Lung (tissue), 12 donors: ENCODE data around the gene CX3CL1. TPM values are rescaled to one million over a fixed set of nuclear protein-coding genes. Genes with fewer than 3 reads are reported as not detected.
"Not testable (repeated sequence)": the region's sequence is repeated elsewhere in the genome, so short reads cannot be mapped to it uniquely, and the experiment has no call there.

Experiments
- ATAC-seq: fragments of 200-7000 bp; cut with Tn5 transposase; one replicate; pipeline ENCODE4 v1.9.1; 2020; ENCODE audit warnings: moderate number of reproducible peaks; ENCODE audit not compliant: insufficient read depth, low FRiP score
- DNase-seq, 3 donors: peaks; one replicate each; pipeline ENCODE4 v3.0.0-alpha.2; 2013 to 2017
- H3K27ac ChIP-seq, 2 donors: one replicate each; pipeline ENCODE4 v1.5.1; 2013; ENCODE audit warnings: mild to moderate bottlenecking in 2 of 2, moderate library complexity in 2 of 2, control low read depth in 1 of 2, inconsistent platforms in 1 of 2, low read depth in 1 of 2, low read length in 1 of 2
- H3K27me3 ChIP-seq, 3 donors: one replicate each; pipeline ENCODE4 v1.5.1; 2013; ENCODE audit warnings: low read length in 2 of 3; ENCODE audit not compliant: control insufficient read depth in 3 of 3, insufficient read depth in 3 of 3
- H3K36me3 ChIP-seq, 4 donors: one replicate each; pipeline ENCODE4 v1.5.1; 2013; ENCODE audit warnings: low read length in 4 of 4, mild to moderate bottlenecking in 1 of 4, moderate library complexity in 1 of 4; ENCODE audit not compliant: control insufficient read depth in 4 of 4, insufficient read depth in 4 of 4
- H3K4me1 ChIP-seq, 5 donors: one replicate each; pipeline ENCODE4 v1.5.1; 2013; ENCODE audit warnings: low read length in 5 of 5, mild to moderate bottlenecking in 2 of 5, moderate library complexity in 1 of 5; ENCODE audit not compliant: control insufficient read depth in 5 of 5, insufficient read depth in 5 of 5
- H3K4me3 ChIP-seq: one replicate; pipeline ENCODE4 v1.5.1; 2013; ENCODE audit warnings: mild to moderate bottlenecking, control low read depth, moderate library complexity
- H3K9ac ChIP-seq, 2 donors: one replicate each; pipeline ENCODE4 v1.5.1; 2013; ENCODE audit warnings: low read length in 2 of 2, control low read depth in 1 of 2; ENCODE audit not compliant: insufficient read depth in 1 of 2
- H3K9me3 ChIP-seq, 4 donors: one replicate each; pipeline ENCODE4 v1.5.1; 2013; ENCODE audit warnings: low read length in 3 of 4, mild to moderate bottlenecking in 1 of 4, moderate library complexity in 1 of 4; ENCODE audit not compliant: control insufficient read depth in 4 of 4, insufficient read depth in 3 of 4
- WGBS, 2 donors: extraction: QIAGEN DNeasy Blood & Tissue Kit; methylation state at CpG; one replicate each; pipeline ENCODE4 v1.1.7; 2013; 5-methylcytosine and 5-hydroxymethylcytosine counted together
- polyA plus RNA-seq, 2 donors: library from polyadenylated mRNA; stranded (reverse); fragments of 200-250 nt; gene quantifications; one replicate each; pipeline ENCODE4 v1.2.1, GENCODE V29; 2013
- total RNA-seq, 2 donors: library from RNA; depleted of rRNA in 1 of 2; stranded (reverse); fragments of >200 nt in 1 of 2; gene quantifications; one replicate each; pipeline ENCODE4 v1.2.1, GENCODE V29; 2014 to 2021
- TF ChIP-seq, protein P1 (sequence below): IDR thresholded peaks from 2 replicates; pipeline ENCODE4 v1.5.1; 2012; ENCODE audit warnings: mild to moderate bottlenecking; ENCODE audit errors: control extremely low read depth, extremely low read depth
- donor health status: control.
- donor health status: control.
- donor health status: Bipolar disorder and iron deficiency.
- donor health status: healthy.
- donor health status: DM: yes; HTN: yes; CAD: no.

CX3CL1 gene
- total and polyA plus RNA-seq, 4 donors, result 22.8 to 58.6 (median 31.7) TPM

DNA sequence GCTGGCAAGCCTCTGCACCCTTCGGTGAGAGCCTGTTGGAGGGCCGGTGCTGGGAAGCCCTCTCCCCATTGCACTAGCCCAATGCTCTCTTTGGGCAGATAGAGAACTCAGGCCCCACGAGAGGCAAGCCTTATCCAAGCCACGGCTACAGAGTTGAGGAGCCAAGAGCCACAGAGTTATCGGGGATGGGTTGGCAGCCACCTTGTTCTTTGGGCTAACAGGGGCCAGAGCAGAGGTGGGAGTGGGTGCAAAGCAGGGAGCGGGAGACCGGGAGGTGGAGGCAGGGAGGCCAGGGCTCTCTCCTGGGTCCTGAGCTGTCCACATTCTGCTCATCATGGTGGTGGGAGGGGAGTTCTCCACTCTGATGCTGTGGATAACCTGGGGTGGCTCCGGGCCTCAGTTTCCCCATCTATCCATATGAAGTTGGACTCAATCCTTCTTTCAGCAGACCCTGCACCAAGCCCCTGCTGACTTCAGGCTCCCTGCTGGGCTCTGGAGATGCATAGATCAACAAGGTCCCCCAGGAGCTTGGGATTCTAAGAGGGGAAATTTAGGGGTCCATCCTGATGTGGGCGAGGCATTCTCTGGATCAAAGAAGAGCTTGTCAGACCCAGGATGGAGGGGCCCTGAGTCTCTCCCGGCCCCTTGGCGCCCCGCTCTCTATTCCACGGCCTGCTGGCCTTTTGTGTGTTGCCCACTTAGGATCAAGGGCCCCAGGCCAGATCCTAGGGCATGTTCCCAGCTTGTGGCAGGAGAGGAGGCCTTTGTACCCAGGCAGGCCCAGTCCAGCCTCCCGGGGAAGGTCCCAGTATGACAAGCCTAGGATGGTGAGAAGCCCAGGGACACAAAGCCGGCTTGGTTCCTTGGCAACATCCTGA lies 557 bp upstream of the CX3CL1 start:
- no peak for DNase-seq
- H3K9ac ChIP-seq, result peak overlapping the region in 1 of 2 donors; percentile 8

DNA sequence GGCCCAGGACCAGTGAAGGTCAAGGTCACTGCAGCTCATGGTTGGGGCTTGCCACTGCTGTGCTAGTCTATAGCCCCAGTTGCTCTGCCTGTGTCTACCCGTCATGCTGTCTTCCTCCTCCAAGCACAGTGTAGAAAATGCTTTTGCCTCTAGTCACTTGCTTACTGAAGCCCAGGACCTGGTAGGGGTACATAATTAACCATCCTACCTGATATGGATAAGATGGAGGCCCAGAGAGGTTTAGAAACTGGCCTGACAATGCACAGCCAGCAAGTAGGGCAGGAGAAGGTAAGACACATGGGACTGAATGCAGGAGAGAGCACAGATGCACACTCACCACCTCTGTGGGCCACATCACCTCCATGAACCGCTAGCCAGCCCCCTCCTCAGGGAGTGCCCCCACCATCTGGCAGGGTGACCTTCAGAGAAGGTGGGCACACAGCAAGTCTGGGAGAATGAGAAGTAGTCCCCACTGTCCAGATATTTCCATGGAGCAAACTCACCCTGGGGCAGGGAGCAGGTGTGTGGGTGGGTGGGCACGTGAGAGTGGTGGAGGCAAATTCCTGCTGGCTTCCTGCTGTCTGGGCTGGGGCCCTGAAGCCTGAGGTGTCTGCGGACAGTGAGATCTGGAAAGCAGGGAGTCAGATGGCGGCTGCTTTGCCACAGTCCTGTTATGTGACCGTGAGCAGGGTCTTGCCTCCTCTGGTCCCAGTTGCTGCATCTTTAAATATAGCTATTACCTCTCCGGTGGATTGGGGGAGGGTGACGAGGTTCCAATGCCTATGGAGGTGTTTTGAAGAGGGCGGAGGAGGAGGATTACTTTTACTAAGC lies 1.0 kb downstream of the CX3CL1 start:
- Histone ChIP-seq H3K27ac (peak overlapping the region; percentile 76 to 94), H3K4me3 (peak overlapping the region; percentile 74), H3K27me3 (no peaks in the 10 kb centered on the region), H3K9ac (peak overlapping the region in 1 of 2 donors; percentile 75), H3K36me3 (no peaks in the 10 kb centered on the region), H3K9me3 (no peaks in the 10 kb centered on the region), H3K4me1 (peaks cover 0 to 23% (median 6%) of the 10 kb centered on the region in 5 donors)
- 66 to 79% methylated on average over 9 of the region's 9 CpGs for WGBS, 2 donors
- ATAC-seq (no peak), DNase-seq (no peak)
- TF ChIP-seq, protein P1, sequence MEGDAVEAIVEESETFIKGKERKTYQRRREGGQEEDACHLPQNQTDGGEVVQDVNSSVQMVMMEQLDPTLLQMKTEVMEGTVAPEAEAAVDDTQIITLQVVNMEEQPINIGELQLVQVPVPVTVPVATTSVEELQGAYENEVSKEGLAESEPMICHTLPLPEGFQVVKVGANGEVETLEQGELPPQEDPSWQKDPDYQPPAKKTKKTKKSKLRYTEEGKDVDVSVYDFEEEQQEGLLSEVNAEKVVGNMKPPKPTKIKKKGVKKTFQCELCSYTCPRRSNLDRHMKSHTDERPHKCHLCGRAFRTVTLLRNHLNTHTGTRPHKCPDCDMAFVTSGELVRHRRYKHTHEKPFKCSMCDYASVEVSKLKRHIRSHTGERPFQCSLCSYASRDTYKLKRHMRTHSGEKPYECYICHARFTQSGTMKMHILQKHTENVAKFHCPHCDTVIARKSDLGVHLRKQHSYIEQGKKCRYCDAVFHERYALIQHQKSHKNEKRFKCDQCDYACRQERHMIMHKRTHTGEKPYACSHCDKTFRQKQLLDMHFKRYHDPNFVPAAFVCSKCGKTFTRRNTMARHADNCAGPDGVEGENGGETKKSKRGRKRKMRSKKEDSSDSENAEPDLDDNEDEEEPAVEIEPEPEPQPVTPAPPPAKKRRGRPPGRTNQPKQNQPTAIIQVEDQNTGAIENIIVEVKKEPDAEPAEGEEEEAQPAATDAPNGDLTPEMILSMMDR, result no peak

More for the DNA sequence above, 557 bp upstream of the CX3CL1 start:
- TF ChIP-seq, protein P1, result no peak
- H3K4me3 ChIP-seq, result no peak overlapping the region
- peaks cover 0 to 23% (median 7%) of the 10 kb centered on the region in 5 donors for H3K4me1 ChIP-seq
- H3K9me3 ChIP-seq, result no peaks in the 10 kb centered on the region
- peak overlapping the region; percentile 72 to 81 for H3K27ac ChIP-seq
- ATAC-seq, result no peak
- H3K36me3 ChIP-seq, result no peaks in the 10 kb centered on the region
- H3K27me3 ChIP-seq, result no peaks in the 10 kb centered on the region
- 81 to 90% methylated on average over 15 of the region's 15 CpGs for WGBS, 2 donors

DNA sequence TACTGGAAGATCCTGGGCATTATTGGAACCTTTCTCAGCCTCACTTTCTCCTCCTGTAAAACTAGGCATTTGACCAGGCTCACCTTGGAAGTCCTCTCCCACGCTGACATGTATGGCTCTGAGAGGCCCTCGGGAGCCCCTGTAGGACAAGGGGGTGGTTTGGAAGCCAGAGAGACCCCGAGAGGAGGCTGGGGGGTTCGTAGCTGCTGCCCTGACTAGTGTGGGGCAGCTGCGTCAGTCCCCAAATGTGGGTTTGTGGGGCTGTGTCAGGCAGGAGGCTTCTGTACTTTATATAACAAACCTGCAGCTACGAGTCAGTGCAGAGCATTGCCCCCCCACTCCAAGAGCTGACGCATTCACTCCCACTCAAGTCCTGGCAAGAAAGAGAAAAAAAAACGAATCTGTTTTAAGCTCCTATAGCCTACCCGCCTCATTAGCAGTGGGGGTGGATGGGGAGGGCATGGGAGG lies 1.8 kb downstream of the CX3CL1 start:
- Histone ChIP-seq H3K9me3 (no peaks in the 10 kb centered on the region), H3K36me3 (no peaks in the 10 kb centered on the region), H3K9ac (no peak overlapping the region), H3K4me3 (peak overlapping the region; percentile 74), H3K27ac (peak overlapping the region; percentile 36 to 80), H3K4me1 (peaks cover 0 to 23% (median 6%) of the 10 kb centered on the region in 5 donors), H3K27me3 (no peaks in the 10 kb centered on the region)
- ATAC-seq, result no peak
- TF ChIP-seq, protein P1, result no peak
- 57 to 75% methylated on average over 9 of the region's 9 CpGs for WGBS, 2 donors
- peak in 1 of 3 donors; percentile 48 for DNase-seq

DNA sequence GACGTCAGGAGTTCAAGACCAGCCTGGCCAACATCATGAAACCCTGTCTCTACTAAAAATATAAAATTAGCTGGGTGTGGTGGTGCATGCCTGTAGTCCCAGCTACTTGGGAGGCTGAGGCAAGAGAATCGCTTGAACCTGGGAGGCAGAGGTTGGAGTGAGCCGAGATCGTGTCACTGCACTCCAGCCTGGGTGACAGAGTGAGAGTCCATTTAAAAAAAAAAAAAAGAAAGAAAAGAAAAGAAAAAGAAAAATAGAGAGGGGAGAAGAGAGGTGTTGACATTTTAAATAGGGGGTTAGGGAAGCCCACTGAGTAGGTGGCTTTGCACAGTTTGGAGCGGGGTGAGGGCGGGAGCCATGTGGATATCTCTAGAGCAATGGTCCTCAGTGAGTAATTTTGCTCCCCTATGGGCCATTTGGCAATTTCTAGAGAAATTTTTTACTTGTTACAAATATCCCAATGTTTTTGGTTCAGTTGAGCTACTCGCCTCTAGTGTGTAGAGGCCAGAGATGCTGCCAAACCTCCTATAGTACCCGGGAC lies 2.7 kb downstream of the CX3CL1 start:
- not testable (repeated sequence) for H3K36me3 ChIP-seq, DNase-seq, H3K9me3 ChIP-seq, H3K27me3 ChIP-seq, H3K27ac ChIP-seq, H3K9ac ChIP-seq, H3K4me3 ChIP-seq, ATAC-seq
- 82 to 90% methylated on average over 8 of the region's 8 CpGs for WGBS, 2 donors
- H3K4me1 ChIP-seq, result peaks cover 2 to 23% (median 8%) of the 10 kb centered on the region in 5 donors
